Choroid plexus epithelial cell (primary cell): ENCODE results near the gene PUS7L.
"Not testable (repeated sequence)": the region's sequence is repeated elsewhere in the genome, so short reads cannot be mapped to it uniquely, and the experiment has no call there.

Experiments used
- DNase-seq: peaks from one replicate; pipeline ENCODE4 v3.0.0-alpha.2; 2010; ENCODE audit warnings: low read depth
- H3K4me3 ChIP-seq: 2 replicates; pipeline ENCODE4 v1.5.1; 2011; ENCODE audit warnings: low read depth, mild to moderate bottlenecking, control low read depth, low read length, moderate library complexity
- CTCF ChIP-seq: conservative IDR thresholded peaks from 2 replicates; pipeline ENCODE4 v1.5.1; 2011; ENCODE audit warnings: low read depth, mild to moderate bottlenecking, control low read depth, inconsistent platforms, low read length, moderate library complexity

The PUS7L gene

GRCh38 chr12:43728698-43729097 lies 29.9 kb downstream of the PUS7L start:
- no peak overlapping the region for H3K4me3 ChIP-seq
- DNase-seq = no peak
- TF ChIP-seq CTCF = no peak

- H3K4me3 ChIP-seq = no peak overlapping the region
- peak; percentile 31 for TF ChIP-seq CTCF
- no peak for DNase-seq
These were observed 30.5 kb downstream of the PUS7L start for GRCh38 chr12:43728117-43728516.

GRCh38 chr12:43723134-43723533 lies 35.5 kb downstream of the PUS7L start:
- DNase-seq = no peak
- no peak for TF ChIP-seq CTCF
- no peak overlapping the region for H3K4me3 ChIP-seq

GRCh38 chr12:43722621-43723020 lies 36.0 kb downstream of the PUS7L start:
- DNase-seq = no peak
- no peak for TF ChIP-seq CTCF
- no peak overlapping the region for H3K4me3 ChIP-seq

GRCh38 chr12:43711348-43711747 lies 47.2 kb downstream of the PUS7L start:
- H3K4me3 ChIP-seq = no peak overlapping the region
- no peak for DNase-seq
- no peak for TF ChIP-seq CTCF

- DNase-seq, H3K4me3 ChIP-seq: not testable (repeated sequence)
These were observed 54.8 kb downstream of the PUS7L start for GRCh38 chr12:43703772-43704171.

- not testable (repeated sequence) for H3K4me3 ChIP-seq, DNase-seq
These were observed 57.4 kb downstream of the PUS7L start for GRCh38 chr12:43701194-43701593.

GRCh38 chr12:43696154-43696553 lies 62.4 kb downstream of the PUS7L start:
- no peak for TF ChIP-seq CTCF
- no peak for DNase-seq

More at GRCh38 chr12:43696154-43696553, 62.4 kb downstream of the PUS7L start:
- no peak overlapping the region for H3K4me3 ChIP-seq
